SK-N-SH treated with all-trans-retinoic acid at 6 μM for 48 hours (cell line): ENCODE data around the gene STAG1.
"Not testable (repeated sequence)": the region's sequence is repeated elsewhere in the genome, so short reads cannot be mapped to it uniquely, and the experiment has no call there.

Experiments used
- ATAC-seq: fragments of 200-7000 bp; cut with Tn5 transposase; 3 replicates; pipeline ENCODE4 v1.9.1; 2020; ENCODE audit warnings: mild to moderate bottlenecking, moderate library complexity
- BACH2 ChIP-seq: fragments of 250-450 bp; sonication (Bioruptor Pico); IDR thresholded peaks from 2 replicates; pipeline ENCODE4 v1.9.0; 2021; ENCODE audit warnings: mild to moderate bottlenecking, borderline replicate concordance
- CSDC2 ChIP-seq: fragments of 250-450 bp; sonication (Bioruptor Pico); IDR thresholded peaks from 2 replicates; pipeline ENCODE4 v1.5.0; 2020; ENCODE audit warnings: mild to moderate bottlenecking, moderate library complexity
- ESRRG ChIP-seq: fragments of 250-450 bp; sonication (Bioruptor Pico); IDR thresholded peaks from 2 replicates; pipeline ENCODE4 v1.6.1; 2021; ENCODE audit warnings: mild to moderate bottlenecking
- GLIS3 ChIP-seq: fragments of 250-450 bp; sonication (Bioruptor Pico); IDR thresholded peaks from 2 replicates; pipeline ENCODE4 v1.5.0; 2020; ENCODE audit warnings: mild to moderate bottlenecking, moderate library complexity
- ISL1 ChIP-seq: fragments of 250-450 bp; sonication (Bioruptor Pico); IDR thresholded peaks from 2 replicates; pipeline ENCODE4 v2.1.2; 2022; ENCODE audit warnings: mild to moderate bottlenecking, moderate library complexity
- OSR1 ChIP-seq: fragments of 250-450 bp; sonication (Bioruptor Pico); IDR thresholded peaks from 2 replicates; pipeline ENCODE4 v1.8.0; 2022; ENCODE audit warnings: moderate library complexity, mild to moderate bottlenecking, inconsistent platforms
- PPARA ChIP-seq: fragments of 250-450 bp; sonication (Bioruptor Pico); IDR thresholded peaks from 2 replicates; pipeline ENCODE4 v1.5.0; 2020; ENCODE audit warnings: mild to moderate bottlenecking, borderline replicate concordance
- RARB ChIP-seq: fragments of 250-450 bp; sonication (Bioruptor Pico); IDR thresholded peaks from 2 replicates; pipeline ENCODE4 v1.8.0; 2021; ENCODE audit warnings: mild to moderate bottlenecking, moderate library complexity
- SNAI2 ChIP-seq: fragments of 250-450 bp; sonication (Bioruptor Pico); IDR thresholded peaks from 2 replicates; pipeline ENCODE4 v1.5.0; 2020; ENCODE audit warnings: mild to moderate bottlenecking, moderate library complexity
- TOX ChIP-seq: fragments of 250-450 bp; sonication (Bioruptor Pico); IDR thresholded peaks from 2 replicates; pipeline ENCODE4 v1.8.0; 2021; ENCODE audit warnings: mild to moderate bottlenecking, moderate library complexity, borderline replicate concordance
- ZC3H10 ChIP-seq: fragments of 250-450 bp; sonication (Bioruptor Pico); IDR thresholded peaks from 2 replicates; pipeline ENCODE4 v1.5.1; 2021; ENCODE audit warnings: mild to moderate bottlenecking, moderate library complexity
- ZFP30 ChIP-seq: fragments of 450-650 bp; formaldehyde crosslinking; IDR thresholded peaks from 2 replicates; pipeline ENCODE4 v1.5.0; 2022; ENCODE audit warnings: mild to moderate bottlenecking, moderate library complexity
- ZNF565 ChIP-seq: fragments of 450-650 bp; formaldehyde crosslinking; conservative IDR thresholded peaks from 2 replicates; pipeline ENCODE4 v1.5.0; 2020; ENCODE audit warnings: low read depth, mild to moderate bottlenecking, moderate library complexity
- ZNF70 ChIP-seq: fragments of 450-650 bp; formaldehyde crosslinking; IDR thresholded peaks from 2 replicates; pipeline ENCODE4 v1.5.0; 2020; ENCODE audit warnings: mild to moderate bottlenecking, moderate library complexity
- ZNF8 ChIP-seq: fragments of 450-650 bp; formaldehyde crosslinking; IDR thresholded peaks from 2 replicates; pipeline ENCODE4 v1.5.0; 2020; ENCODE audit warnings: mild to moderate bottlenecking, moderate library complexity
- TF ChIP-seq, protein P1 (sequence below): fragments of 250-450 bp; sonication (Bioruptor Pico); IDR thresholded peaks from 2 replicates; pipeline ENCODE4 v1.5.0; 2020; ENCODE audit warnings: mild to moderate bottlenecking, moderate library complexity
- TF ChIP-seq, protein P2 (sequence below): fragments of 250-450 bp; sonication (Bioruptor Pico); IDR thresholded peaks from 2 replicates; pipeline ENCODE4 v1.5.1; 2020; ENCODE audit warnings: low read depth, mild to moderate bottlenecking, moderate library complexity
- TF ChIP-seq, protein P3 (sequence below): fragments of 250-450 bp; sonication (Bioruptor Pico); IDR thresholded peaks from 2 replicates; pipeline ENCODE4 v1.5.1; 2021; ENCODE audit warnings: mild to moderate bottlenecking, moderate library complexity
- TF ChIP-seq, protein P4 (sequence below): fragments of 250-450 bp; sonication (Bioruptor Pico); IDR thresholded peaks from 2 replicates; pipeline ENCODE4 v1.8.0; 2020; ENCODE audit warnings: mild to moderate bottlenecking, moderate library complexity, borderline replicate concordance
- TF ChIP-seq, protein P5 (sequence below): fragments of 250-450 bp; sonication (Bioruptor Pico); IDR thresholded peaks from 2 replicates; pipeline ENCODE4 v1.8.0; 2021; ENCODE audit warnings: low read depth, mild to moderate bottlenecking, moderate library complexity, borderline replicate concordance

Gene STAG1

DNA sequence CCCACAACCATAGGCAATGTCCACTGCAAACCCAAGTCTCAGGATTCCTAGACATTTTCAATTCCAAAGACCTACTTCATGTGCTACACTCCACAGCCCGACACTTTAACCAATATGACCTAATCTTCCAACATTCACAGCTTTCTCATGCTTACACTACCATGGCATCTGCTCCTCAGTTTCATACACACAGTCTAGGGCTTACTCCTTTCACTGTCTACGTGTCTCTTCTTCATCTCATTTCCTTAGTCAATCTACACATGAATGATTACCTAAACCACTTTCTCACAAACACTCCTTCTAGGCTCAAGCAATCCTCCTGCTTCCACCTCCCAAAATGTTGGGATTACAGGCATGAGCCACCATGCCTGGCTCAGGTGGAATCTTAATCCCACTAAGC, 106.3 kb downstream of the STAG1 start:
- TF ChIP-seq BACH2 (CRISPR knock-in tag): no peak
- no peak for TF ChIP-seq CSDC2 (CRISPR knock-in tag)
- TF ChIP-seq, protein P1, sequence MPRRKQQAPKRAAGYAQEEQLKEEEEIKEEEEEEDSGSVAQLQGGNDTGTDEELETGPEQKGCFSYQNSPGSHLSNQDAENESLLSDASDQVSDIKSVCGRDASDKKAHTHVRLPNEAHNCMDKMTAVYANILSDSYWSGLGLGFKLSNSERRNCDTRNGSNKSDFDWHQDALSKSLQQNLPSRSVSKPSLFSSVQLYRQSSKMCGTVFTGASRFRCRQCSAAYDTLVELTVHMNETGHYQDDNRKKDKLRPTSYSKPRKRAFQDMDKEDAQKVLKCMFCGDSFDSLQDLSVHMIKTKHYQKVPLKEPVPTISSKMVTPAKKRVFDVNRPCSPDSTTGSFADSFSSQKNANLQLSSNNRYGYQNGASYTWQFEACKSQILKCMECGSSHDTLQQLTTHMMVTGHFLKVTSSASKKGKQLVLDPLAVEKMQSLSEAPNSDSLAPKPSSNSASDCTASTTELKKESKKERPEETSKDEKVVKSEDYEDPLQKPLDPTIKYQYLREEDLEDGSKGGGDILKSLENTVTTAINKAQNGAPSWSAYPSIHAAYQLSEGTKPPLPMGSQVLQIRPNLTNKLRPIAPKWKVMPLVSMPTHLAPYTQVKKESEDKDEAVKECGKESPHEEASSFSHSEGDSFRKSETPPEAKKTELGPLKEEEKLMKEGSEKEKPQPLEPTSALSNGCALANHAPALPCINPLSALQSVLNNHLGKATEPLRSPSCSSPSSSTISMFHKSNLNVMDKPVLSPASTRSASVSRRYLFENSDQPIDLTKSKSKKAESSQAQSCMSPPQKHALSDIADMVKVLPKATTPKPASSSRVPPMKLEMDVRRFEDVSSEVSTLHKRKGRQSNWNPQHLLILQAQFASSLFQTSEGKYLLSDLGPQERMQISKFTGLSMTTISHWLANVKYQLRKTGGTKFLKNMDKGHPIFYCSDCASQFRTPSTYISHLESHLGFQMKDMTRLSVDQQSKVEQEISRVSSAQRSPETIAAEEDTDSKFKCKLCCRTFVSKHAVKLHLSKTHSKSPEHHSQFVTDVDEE (CRISPR knock-in tag): no peak
- TF ChIP-seq ESRRG (CRISPR knock-in tag): no peak
- TF ChIP-seq SNAI2 (CRISPR knock-in tag): no peak
- no peak for TF ChIP-seq ZNF8
- no peak for TF ChIP-seq GLIS3 (CRISPR knock-in tag)
- TF ChIP-seq ZNF70: no peak
- TF ChIP-seq RARB (CRISPR knock-in tag): no peak
- TF ChIP-seq ISL1 (CRISPR knock-in tag): no peak
- TF ChIP-seq ZNF565 (CRISPR knock-in tag): no peak
- no peak for TF ChIP-seq ZFP30
- TF ChIP-seq, protein P2, sequence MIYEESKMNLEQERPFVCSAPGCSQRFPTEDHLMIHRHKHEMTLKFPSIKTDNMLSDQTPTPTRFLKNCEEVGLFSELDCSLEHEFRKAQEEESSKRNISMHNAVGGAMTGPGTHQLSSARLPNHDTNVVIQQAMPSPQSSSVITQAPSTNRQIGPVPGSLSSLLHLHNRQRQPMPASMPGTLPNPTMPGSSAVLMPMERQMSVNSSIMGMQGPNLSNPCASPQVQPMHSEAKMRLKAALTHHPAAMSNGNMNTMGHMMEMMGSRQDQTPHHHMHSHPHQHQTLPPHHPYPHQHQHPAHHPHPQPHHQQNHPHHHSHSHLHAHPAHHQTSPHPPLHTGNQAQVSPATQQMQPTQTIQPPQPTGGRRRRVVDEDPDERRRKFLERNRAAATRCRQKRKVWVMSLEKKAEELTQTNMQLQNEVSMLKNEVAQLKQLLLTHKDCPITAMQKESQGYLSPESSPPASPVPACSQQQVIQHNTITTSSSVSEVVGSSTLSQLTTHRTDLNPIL (CRISPR knock-in tag): no peak
- TF ChIP-seq, all 23 proteins: peak for 0
- no peak for ATAC-seq

DNA sequence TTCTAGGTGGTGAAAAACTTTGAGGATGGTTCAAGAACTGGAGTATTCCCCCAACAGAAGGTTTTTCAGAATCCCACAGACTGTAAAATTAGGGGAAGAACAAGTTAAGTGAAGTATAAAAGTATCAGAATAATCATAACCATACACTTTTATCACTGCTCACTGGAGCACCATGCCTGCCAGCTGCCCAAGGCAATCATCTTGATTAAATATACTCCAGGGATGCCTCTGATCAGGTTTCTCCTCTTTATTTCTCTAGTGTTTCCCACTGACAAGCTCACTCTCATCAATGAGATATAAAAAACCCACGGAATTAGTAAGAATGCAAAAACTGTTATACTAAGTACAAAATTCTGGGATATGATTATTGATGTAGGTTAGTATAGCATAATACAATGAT, 108.0 kb downstream of the STAG1 start:
- peak; percentile 81 for ATAC-seq
- TF ChIP-seq ISL1 (CRISPR knock-in tag) (no peak), ZNF8 (no peak), CSDC2 (CRISPR knock-in tag) (no peak), RARB (CRISPR knock-in tag) (no peak), GLIS3 (CRISPR knock-in tag) (no peak), ZNF70 (no peak), TOX (CRISPR knock-in tag) (no peak), PPARA (no peak), ZFP30 (no peak), OSR1 (CRISPR knock-in tag) (no peak), ZC3H10 (CRISPR knock-in tag) (no peak)
- TF ChIP-seq, protein P3, sequence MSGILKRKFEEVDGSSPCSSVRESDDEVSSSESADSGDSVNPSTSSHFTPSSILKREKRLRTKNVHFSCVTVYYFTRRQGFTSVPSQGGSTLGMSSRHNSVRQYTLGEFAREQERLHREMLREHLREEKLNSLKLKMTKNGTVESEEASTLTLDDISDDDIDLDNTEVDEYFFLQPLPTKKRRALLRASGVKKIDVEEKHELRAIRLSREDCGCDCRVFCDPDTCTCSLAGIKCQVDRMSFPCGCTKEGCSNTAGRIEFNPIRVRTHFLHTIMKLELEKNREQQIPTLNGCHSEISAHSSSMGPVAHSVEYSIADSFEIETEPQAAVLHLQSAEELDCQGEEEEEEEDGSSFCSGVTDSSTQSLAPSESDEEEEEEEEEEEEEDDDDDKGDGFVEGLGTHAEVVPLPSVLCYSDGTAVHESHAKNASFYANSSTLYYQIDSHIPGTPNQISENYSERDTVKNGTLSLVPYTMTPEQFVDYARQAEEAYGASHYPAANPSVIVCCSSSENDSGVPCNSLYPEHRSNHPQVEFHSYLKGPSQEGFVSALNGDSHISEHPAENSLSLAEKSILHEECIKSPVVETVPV: no peak
- TF ChIP-seq, protein P4, sequence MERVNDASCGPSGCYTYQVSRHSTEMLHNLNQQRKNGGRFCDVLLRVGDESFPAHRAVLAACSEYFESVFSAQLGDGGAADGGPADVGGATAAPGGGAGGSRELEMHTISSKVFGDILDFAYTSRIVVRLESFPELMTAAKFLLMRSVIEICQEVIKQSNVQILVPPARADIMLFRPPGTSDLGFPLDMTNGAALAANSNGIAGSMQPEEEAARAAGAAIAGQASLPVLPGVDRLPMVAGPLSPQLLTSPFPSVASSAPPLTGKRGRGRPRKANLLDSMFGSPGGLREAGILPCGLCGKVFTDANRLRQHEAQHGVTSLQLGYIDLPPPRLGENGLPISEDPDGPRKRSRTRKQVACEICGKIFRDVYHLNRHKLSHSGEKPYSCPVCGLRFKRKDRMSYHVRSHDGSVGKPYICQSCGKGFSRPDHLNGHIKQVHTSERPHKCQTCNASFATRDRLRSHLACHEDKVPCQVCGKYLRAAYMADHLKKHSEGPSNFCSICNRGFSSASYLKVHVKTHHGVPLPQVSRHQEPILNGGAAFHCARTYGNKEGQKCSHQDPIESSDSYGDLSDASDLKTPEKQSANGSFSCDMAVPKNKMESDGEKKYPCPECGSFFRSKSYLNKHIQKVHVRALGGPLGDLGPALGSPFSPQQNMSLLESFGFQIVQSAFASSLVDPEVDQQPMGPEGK: no peak
- TF ChIP-seq, protein P5, sequence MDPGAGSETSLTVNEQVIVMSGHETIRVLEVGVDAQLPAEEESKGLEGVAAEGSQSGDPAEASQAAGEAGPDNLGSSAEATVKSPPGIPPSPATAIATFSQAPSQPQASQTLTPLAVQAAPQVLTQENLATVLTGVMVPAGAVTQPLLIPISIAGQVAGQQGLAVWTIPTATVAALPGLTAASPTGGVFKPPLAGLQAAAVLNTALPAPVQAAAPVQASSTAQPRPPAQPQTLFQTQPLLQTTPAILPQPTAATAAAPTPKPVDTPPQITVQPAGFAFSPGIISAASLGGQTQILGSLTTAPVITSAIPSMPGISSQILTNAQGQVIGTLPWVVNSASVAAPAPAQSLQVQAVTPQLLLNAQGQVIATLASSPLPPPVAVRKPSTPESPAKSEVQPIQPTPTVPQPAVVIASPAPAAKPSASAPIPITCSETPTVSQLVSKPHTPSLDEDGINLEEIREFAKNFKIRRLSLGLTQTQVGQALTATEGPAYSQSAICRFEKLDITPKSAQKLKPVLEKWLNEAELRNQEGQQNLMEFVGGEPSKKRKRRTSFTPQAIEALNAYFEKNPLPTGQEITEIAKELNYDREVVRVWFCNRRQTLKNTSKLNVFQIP (CRISPR knock-in tag): no peak
- TF ChIP-seq, protein P1 (CRISPR knock-in tag): no peak
- TF ChIP-seq, protein P2 (CRISPR knock-in tag): no peak
- TF ChIP-seq, all 23 proteins: peak for 0

DNA sequence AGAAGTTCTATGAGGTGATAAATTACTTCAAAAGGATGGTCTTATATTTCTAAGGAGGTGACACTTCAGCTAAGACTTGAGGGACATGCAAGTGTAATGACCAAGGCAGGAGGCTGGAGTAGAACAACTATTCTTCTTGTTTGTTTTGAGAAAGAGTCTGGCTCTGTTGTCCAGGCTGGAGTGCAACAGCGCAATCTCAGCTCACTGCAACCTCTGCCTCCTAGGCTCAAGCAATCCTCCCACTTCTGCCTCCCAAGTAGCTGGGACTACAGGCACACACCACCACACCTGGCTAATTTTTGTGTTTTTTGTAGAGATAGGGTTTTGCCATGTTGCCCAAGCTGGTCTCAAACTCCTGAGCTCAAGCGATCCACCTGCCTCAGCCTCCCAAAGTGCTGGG, 108.8 kb downstream of the STAG1 start:
- not testable (repeated sequence) for ATAC-seq
